Psoas muscle (tissue), 8 donors: Measurements from ENCODE around the gene RNF43. TPM values are rescaled to one million over a fixed set of nuclear protein-coding genes. Genes with fewer than 3 reads are reported as not detected.

Source experiments
- ATAC-seq, 4 donors: fragments of 200-7000 bp; cut with Tn5 transposase; one replicate each; pipeline ENCODE4 v1.9.1; 2020; ENCODE audit warnings: moderate library complexity in 3 of 4, mild to moderate bottlenecking in 2 of 4
- DNase-seq, 2 donors: peaks; one replicate each; pipeline ENCODE4 v3.0.0-alpha.2; 2020
- H3K27ac ChIP-seq: fragments of 200-600 bp; one replicate; pipeline ENCODE4 v1.8.0; 2022
- H3K27me3 ChIP-seq, 3 donors: fragments of 200-600 bp in 1 of 3; one replicate each; pipeline versions ENCODE4 v1.6.1 to v1.8.0; 2013 to 2022; ENCODE audit warnings: low read length in 2 of 3, mild to moderate bottlenecking in 2 of 3, moderate library complexity in 1 of 3; ENCODE audit not compliant: insufficient read depth in 3 of 3
- H3K36me3 ChIP-seq, 2 donors: fragments of 200-600 bp in 1 of 2; one replicate each; pipeline versions ENCODE4 v1.6.1 to v1.8.0; 2013 to 2022; ENCODE audit warnings: low read depth in 1 of 2, mild to moderate bottlenecking in 1 of 2, moderate library complexity in 1 of 2; ENCODE audit not compliant: insufficient read depth in 1 of 2
- H3K4me1 ChIP-seq: fragments of 200-600 bp; one replicate; pipeline ENCODE4 v1.8.0; 2022
- H3K4me3 ChIP-seq: fragments of 200-600 bp; one replicate; pipeline ENCODE4 v1.8.0; 2022; ENCODE audit warnings: mild to moderate bottlenecking
- H3K9me3 ChIP-seq: fragments of 200-600 bp; one replicate; pipeline ENCODE4 v1.8.0; 2022
- CTCF ChIP-seq: fragments of 200-600 bp; IDR thresholded peaks from one replicate; pipeline ENCODE4 v1.8.0; 2022; ENCODE audit warnings: antibody characterized with exemption
- WGBS, 3 donors: extraction: QIAGEN DNeasy Blood & Tissue Kit; methylation state at CpG; one replicate each; pipeline versions ENCODE4 v1.1.6 to v1.1.7; 2013; 5-methylcytosine and 5-hydroxymethylcytosine counted together
- intact Hi-C, 2 donors: fragments of 100-400 bp; cut with DNase I; formaldehyde crosslinking; loops; one replicate each; pipeline versions ENCODE4 v1.11.0 to v1.14.2; 2022
- polyA plus RNA-seq, 3 donors: library from polyadenylated mRNA; stranded (reverse); fragments of 200-250 nt; gene quantifications; one replicate each; pipeline ENCODE4 v1.2.3, GENCODE V29; 2013
- total RNA-seq, 4 donors: library from RNA; stranded (reverse); fragmentation: NEBNext Ultra II Directional in 2 of 4; extraction: Animal tissue kit (Norgen Biotek cat#: 25700) in 2 of 4; gene quantifications; one replicate each; pipeline versions ENCODE4 v1.2.1 to v1.2.4, GENCODE V29; 2021 to 2023
- donor health status: healthy with polysubstance abuse.
- donor health status: DM: no; HTN: no; CAD: no; lungs with moderate emphysema.
- donor health status: Bipolar disorder and iron deficiency.
- donor health status: healthy.
- donor health status: DM: yes; HTN: yes; CAD: no.
- donor health status: DM: no; HTN: no; CAD: no.
- donor health status: DM: no; HTN: no; CAD: no.
- donor health status: DM: yes; HTN: yes; CAD: no.

RNF43 gene
- total and polyA plus RNA-seq, 7 donors = 0.03 to 0.25 (median 0.06) TPM; not detected in 3

GRCh38 chr17:58446086-58446485 lies 28.8 kb upstream of the RNF43 start:
- H3K27ac ChIP-seq = no peak overlapping the region
- intact Hi-C loops = loop anchor here in 1 of 2 donors (5.0 kb wide), 1 partner anchor 129 kb away; no protein-coding TSS in a partner anchor
- no peaks in the 10 kb centered on the region for H3K36me3 ChIP-seq
- DNase-seq = no peak
- 79 to 82% (median 82%) methylated on average over 6 of the region's 6 CpGs for WGBS, 3 donors
- H3K9me3 ChIP-seq = no peaks in the 10 kb centered on the region
- no peaks in the 10 kb centered on the region for H3K4me1 ChIP-seq
- no peaks in the 10 kb centered on the region for H3K27me3 ChIP-seq
- ATAC-seq = no peak
- H3K4me3 ChIP-seq = no peak overlapping the region
- TF ChIP-seq CTCF = no peak

GRCh38 chr17:58436805-58437239 lies 19.5 kb upstream of the RNF43 start:
- ATAC-seq (no peak), DNase-seq (no peak)
- intact Hi-C loops = no loop called here
- Histone ChIP-seq H3K9me3 (no peaks in the 10 kb centered on the region), H3K4me1 (no peaks in the 10 kb centered on the region), H3K4me3 (no peak overlapping the region), H3K27me3 (no peaks in the 10 kb centered on the region), H3K27ac (no peak overlapping the region), H3K36me3 (no peaks in the 10 kb centered on the region)
- TF ChIP-seq CTCF = no peak
- WGBS, 3 donors = 46 to 64% (median 63%) methylated on average over 5 of the region's 5 CpGs

GRCh38 chr17:58436245-58436644 lies 18.9 kb upstream of the RNF43 start:
- no peak overlapping the region for H3K27ac ChIP-seq
- H3K4me1 ChIP-seq = no peaks in the 10 kb centered on the region
- H3K9me3 ChIP-seq = no peaks in the 10 kb centered on the region
- no peak for TF ChIP-seq CTCF
- no peaks in the 10 kb centered on the region for H3K36me3 ChIP-seq
- no peaks in the 10 kb centered on the region for H3K27me3 ChIP-seq
- H3K4me3 ChIP-seq = no peak overlapping the region
- ATAC-seq (no peak), DNase-seq (no peak)
- intact Hi-C loops = no loop called here

GRCh38 chr17:58432806-58433573 lies 15.7 kb upstream of the RNF43 start:
- Histone ChIP-seq H3K9me3 (no peaks in the 10 kb centered on the region), H3K36me3 (no peaks in the 10 kb centered on the region), H3K27me3 (no peaks in the 10 kb centered on the region), H3K4me3 (no peak overlapping the region), H3K4me1 (no peaks in the 10 kb centered on the region), H3K27ac (no peak overlapping the region)
- 83 to 87% (median 86%) methylated on average over 7 of the region's 7 CpGs for WGBS, 3 donors
- ATAC-seq (no peak), DNase-seq (no peak)
- TF ChIP-seq CTCF = no peak
- intact Hi-C loops = no loop called here

- DNase-seq (no peak), ATAC-seq (no peak)
- H3K4me1 ChIP-seq = no peaks in the 10 kb centered on the region
- peaks cover 0 to under 1% (median 0%) of the 10 kb centered on the region in 3 donors for H3K27me3 ChIP-seq
- no peaks in the 10 kb centered on the region for H3K9me3 ChIP-seq
- TF ChIP-seq CTCF = no peak
- no peak overlapping the region for H3K4me3 ChIP-seq
- intact Hi-C loops = no loop called here
- no peaks in the 10 kb centered on the region for H3K36me3 ChIP-seq
- no peak overlapping the region for H3K27ac ChIP-seq
- 61 to 68% (median 67%) methylated on average over 3 of the region's 3 CpGs for WGBS, 3 donors
These were observed 10.5 kb upstream of the RNF43 start for GRCh38 chr17:58427807-58428206.
